Measurements from ENCODE around the gene SEC23IP.
A peak's percentile ranks its signal among the peaks of the same experiment; 100 is the strongest.

Gene SEC23IP

GRCh38 chr10:119988333-119988732 lies 95.8 kb downstream of the SEC23IP start:
- Histone ChIP-seq H3K36me3 (ENCODE audit: control insufficient read depth in 2 of 2, insufficient read depth in 1 of 2, low read length in 2 of 2) (no peaks in the 10 kb centered on the region), H3K4me3 (ENCODE audit: low read depth, low read length) (no peak overlapping the region), H3K9me3 (ENCODE audit: control insufficient read depth, insufficient read depth, low read depth, low read length) (no peaks in the 10 kb centered on the region), H3K4me1 (ENCODE audit: control insufficient read depth, insufficient read depth, low read length) (no peaks in the 10 kb centered on the region), H3K27ac (ENCODE audit: extremely low read depth, low read depth, low read length) (no peak overlapping the region)
- TF ChIP-seq ZNF324 (tag by site-specific recombination; IDR thresholded peaks at IDR 0.05) (no peak), ZNF354C (tag by site-specific recombination; IDR thresholded peaks at IDR 0.05; ENCODE audit: borderline replicate concordance, low read depth) (no peak), ZNF473 (tag by site-specific recombination; IDR thresholded peaks at IDR 0.05) (no peak), ZNF112 (tag by site-specific recombination; IDR thresholded peaks at IDR 0.05) (no peak), ZNF692 (tag by site-specific recombination; IDR thresholded peaks at IDR 0.05) (no peak)
- ChIA-PET CTCF (no interaction called here), POLR2A (no interaction called here)

- H3K27ac ChIP-seq (ENCODE audit: extremely low read depth, low read depth, low read length) = no peak overlapping the region
- ChIA-PET POLR2A (no interaction called here), CTCF (no interaction called here)
- H3K4me1 ChIP-seq (ENCODE audit: control insufficient read depth, insufficient read depth, low read length) = no peaks in the 10 kb centered on the region
- H3K4me3 ChIP-seq (ENCODE audit: low read depth, low read length) = no peak overlapping the region
- TF ChIP-seq ZFHX2 (tag by site-specific recombination; conservative IDR thresholded peaks at IDR 0.05) (peak; percentile 100), ZNF10 (tag by site-specific recombination; IDR thresholded peaks at IDR 0.05) (no peak), EGR2 (tag by site-specific recombination; IDR thresholded peaks at IDR 0.05; ENCODE audit: low read depth) (peak; percentile 100)
- no peaks in the 10 kb centered on the region for H3K9me3 ChIP-seq (ENCODE audit: control insufficient read depth, insufficient read depth, low read depth, low read length)
- H3K36me3 ChIP-seq (ENCODE audit: control insufficient read depth in 2 of 2, insufficient read depth in 1 of 2, low read length in 2 of 2) = no peaks in the 10 kb centered on the region
Measured at GRCh38 chr10:119989966-119990365, 97.4 kb downstream of the SEC23IP start.

- no peak overlapping the region for H3K4me3 ChIP-seq (ENCODE audit: low read depth, low read length)
- H3K27ac ChIP-seq (ENCODE audit: extremely low read depth, low read depth, low read length) = no peak overlapping the region
- TF ChIP-seq KLF8 (tag by site-specific recombination; IDR thresholded peaks at IDR 0.05) (no peak), REST (tag by site-specific recombination; IDR thresholded peaks at IDR 0.05) (no peak)
- H3K4me1 ChIP-seq (ENCODE audit: control insufficient read depth, insufficient read depth, low read length) = no peaks in the 10 kb centered on the region
- no peaks in the 10 kb centered on the region for H3K36me3 ChIP-seq (ENCODE audit: control insufficient read depth in 2 of 2, insufficient read depth in 1 of 2, low read length in 2 of 2)
- POLR2A ChIA-PET = no interaction called here
- no peaks in the 10 kb centered on the region for H3K9me3 ChIP-seq (ENCODE audit: control insufficient read depth, insufficient read depth, low read depth, low read length)
- CTCF ChIA-PET = interaction anchor here (0.6 kb wide), 1 partner anchor 1750 kb away, joined by 3 read pairs; no protein-coding TSS in a partner anchor
Measured at GRCh38 chr10:119991066-119991465, 98.5 kb downstream of the SEC23IP start.

- Histone ChIP-seq H3K36me3 (ENCODE audit: control insufficient read depth in 2 of 2, insufficient read depth in 1 of 2, low read length in 2 of 2) (no peaks in the 10 kb centered on the region), H3K27ac (ENCODE audit: extremely low read depth, low read depth, low read length) (no peak overlapping the region), H3K9me3 (ENCODE audit: control insufficient read depth, insufficient read depth, low read depth, low read length) (no peaks in the 10 kb centered on the region), H3K4me1 (ENCODE audit: control insufficient read depth, insufficient read depth, low read length) (no peaks in the 10 kb centered on the region), H3K4me3 (ENCODE audit: low read depth, low read length) (no peak overlapping the region)
- TF ChIP-seq ZNF530 (tag by site-specific recombination; IDR thresholded peaks at IDR 0.05; ENCODE audit: low read depth) = no peak
- TF ChIP-seq ATF2 (tag by site-specific recombination; IDR thresholded peaks at IDR 0.05; ENCODE audit: low read depth) = peak; percentile 56; the same call in 1 of the 2 replicates
- ChIA-PET CTCF (no interaction called here), POLR2A (no interaction called here)
Measured at GRCh38 chr10:119991816-119992215, 99.3 kb downstream of the SEC23IP start.
